ENCODE measurements around the gene RPTOR.

DNA sequence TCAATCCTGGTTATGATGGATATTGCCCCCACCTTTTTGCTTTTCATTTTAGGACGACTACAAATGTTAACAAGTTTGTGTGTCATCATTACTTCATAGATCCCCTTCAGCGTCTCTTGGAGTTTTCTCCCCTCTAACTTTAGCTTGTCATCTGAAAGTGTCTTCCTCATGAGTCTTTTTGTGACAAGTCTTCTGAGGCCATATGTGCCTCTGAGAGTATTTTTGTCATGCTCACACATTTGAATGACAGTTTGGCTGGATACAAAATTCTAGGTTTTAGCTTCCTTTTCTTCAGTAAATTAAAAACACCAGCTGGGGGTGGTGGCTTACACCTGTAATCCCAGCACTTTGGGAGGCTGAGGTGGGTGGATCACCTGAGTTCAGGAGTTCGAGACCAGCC, 243.2 kb downstream of the RPTOR start:
- TF ChIP-seq CTCF (IDR thresholded peaks at IDR 0.05), result no peak
- TF ChIP-seq POLR2AphosphoS5 (IDR thresholded peaks at IDR 0.05), result no peak
- TF ChIP-seq POLR2A (IDR thresholded peaks at IDR 0.05), result no peak
